ENCODE results near the gene ARHGAP6. TPM values are rescaled to one million over a fixed set of nuclear protein-coding genes. Genes with fewer than 3 reads are reported as not detected.
A peak's percentile ranks its signal among the peaks of the same experiment; 100 is the strongest.

The ARHGAP6 gene
- total and polyA plus RNA-seq, 9 of the 15 experiments (the other 6 are each of a cell fraction or from before 2014, with no cell fraction given) = 12.5 to 63.6 (median 41.8) TPM

- TF ChIP-seq ZFPM2 (CRISPR knock-in tag; IDR thresholded peaks at IDR 0.05) (no peak), YY1 (IDR thresholded peaks at IDR 0.05; ENCODE audit: borderline replicate concordance in 1 of 3, control insufficient read depth in 1 of 3, extremely low read depth in 1 of 3, insufficient read depth in 3 of 3, insufficient read length in 1 of 3, insufficient replicate concordance in 2 of 3, low read depth in 1 of 3, low read length in 2 of 3) (no peak), ZNF668 (CRISPR knock-in tag; IDR thresholded peaks at IDR 0.05) (no peak), NRF1 (conservative IDR thresholded peaks at IDR 0.05 in 1 of 2, IDR thresholded peaks at IDR 0.05 in 1 of 2) (no peak), ATF3 (IDR thresholded peaks at IDR 0.05) (peak; percentile 70), ATF3 (CRISPR knock-in tag; conservative IDR thresholded peaks at IDR 0.05) (0 out of 2 replicates have a peak, but pooled peaks have one; percentile 51), ZNF644 (tag; IDR thresholded peaks at IDR 0.05; ENCODE audit: low read depth) (no peak), GTF2B (IDR thresholded peaks at IDR 0.05; ENCODE audit: extremely low read depth, insufficient read length) (no peak), CEBPG (CRISPR knock-in tag; IDR thresholded peaks at IDR 0.05) (0 out of 2 replicates have a peak, but pooled peaks have one; percentile 35), CEBPG (tag; conservative IDR thresholded peaks at IDR 0.05 in 1 of 2, IDR thresholded peaks at IDR 0.05 in 1 of 2) (0 out of 4 replicates have a peak, but pooled peaks of 1 of the 2 experiments have one; percentile 5), ZNF589 (CRISPR knock-in tag; IDR thresholded peaks at IDR 0.05; ENCODE audit: low read depth) (no peak), SRSF9 (IDR thresholded peaks at IDR 0.05; ENCODE audit: borderline replicate concordance, low read depth, low read length) (no peak), NFXL1 (CRISPR knock-in tag; IDR thresholded peaks at IDR 0.05) (no peak), ZKSCAN1 (IDR thresholded peaks at IDR 0.05; ENCODE audit: low read depth, low read length) (no peak)
Measured at GRCh38 chrX:11437642-11438379, 227.9 kb downstream of the ARHGAP6 start (continued).
